HG03159 (cell line): ENCODE measurements around the gene PCDH9.
A peak's percentile ranks its signal among the peaks of the same experiment; 100 is the strongest.

Experiments used
- ATAC-seq: cut with Tn5 transposase; IDR thresholded peaks from one replicate; pipeline ENCODE4 v1.9.1; 2021; ENCODE audit warnings: mild to moderate bottlenecking, moderate library complexity; ENCODE audit not compliant: unreplicated experiment

PCDH9 gene

DNA sequence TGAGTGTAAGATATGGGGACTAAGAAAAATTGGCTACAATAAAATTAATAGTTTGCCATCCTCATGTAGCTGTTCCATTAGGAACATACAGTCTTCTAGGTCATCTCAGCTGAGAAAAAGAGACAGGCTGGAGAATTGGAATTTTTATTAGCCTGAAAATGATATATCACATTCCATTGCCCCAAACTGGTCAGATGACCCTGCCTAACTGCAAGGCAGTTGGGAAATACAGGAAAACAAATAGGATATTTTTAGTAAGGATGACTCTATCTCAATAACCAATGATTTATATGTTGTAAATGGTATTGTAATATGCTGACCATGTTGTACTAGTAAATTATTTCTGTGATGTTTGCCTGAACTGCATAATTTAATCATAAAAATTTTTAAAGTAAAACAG, 673.8 kb downstream of the PCDH9 start:
- ATAC-seq: no peak

- ATAC-seq: no peak
Measured at GRCh38 chr13:66553391-66553790, 676.7 kb downstream of the PCDH9 start.

- no peak for ATAC-seq
Measured at GRCh38 chr13:66551128-66551527, 679.0 kb downstream of the PCDH9 start.

DNA sequence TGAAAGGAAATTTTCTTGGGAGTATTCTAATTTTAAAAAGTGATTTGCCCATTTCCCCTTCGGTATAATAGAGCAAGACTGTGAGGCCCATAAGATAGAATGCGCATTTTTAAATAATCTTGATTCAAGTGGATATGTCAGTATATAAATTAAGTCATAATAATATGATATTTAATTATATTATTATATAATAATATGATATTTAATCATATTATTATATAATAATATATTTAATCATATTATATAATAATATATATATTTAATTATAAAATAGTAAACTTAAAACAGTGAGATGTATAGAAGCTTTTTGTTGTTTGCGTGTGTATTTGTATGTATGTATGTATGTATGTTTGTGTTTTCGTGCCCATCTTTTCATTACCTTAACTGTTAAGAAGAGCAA, 682.5 kb downstream of the PCDH9 start:
- ATAC-seq: no peak

DNA sequence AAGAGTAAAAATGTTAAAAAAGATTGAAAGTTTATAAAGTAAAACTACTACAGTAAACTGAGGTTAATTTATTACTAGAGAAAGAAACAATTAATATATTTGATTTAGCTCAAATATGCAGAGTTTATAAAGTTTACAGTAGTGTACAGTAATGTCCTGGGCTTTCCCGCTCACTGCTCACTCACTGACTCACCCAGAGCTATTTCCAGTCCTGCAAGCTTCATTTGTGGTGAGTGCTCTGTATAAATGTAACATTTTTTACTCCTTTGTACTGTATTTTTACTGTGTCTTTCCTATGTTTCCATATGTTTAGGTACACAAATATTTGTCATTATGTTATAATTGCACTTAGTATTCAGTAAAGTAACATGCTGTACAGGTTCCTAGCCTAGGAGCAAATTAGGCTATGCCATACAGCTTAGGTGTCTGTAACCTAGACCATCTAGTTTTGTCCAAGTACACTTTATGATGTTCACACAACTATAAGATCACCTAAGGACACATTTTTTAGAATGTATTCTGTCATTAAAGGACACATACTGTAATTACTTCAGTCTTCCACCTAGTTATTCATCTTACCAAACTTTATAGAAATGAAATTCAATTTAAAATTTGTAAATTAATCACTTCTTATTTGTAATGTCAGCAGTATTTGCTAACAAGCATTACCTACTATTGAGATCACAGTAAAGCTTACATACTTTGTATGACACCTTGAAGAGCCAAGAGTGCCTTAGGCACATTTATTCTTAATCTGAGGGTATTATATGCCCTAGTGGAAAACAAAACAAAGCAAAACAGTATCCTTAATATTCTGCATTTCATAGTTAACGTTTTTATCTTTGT, 683.4 kb downstream of the PCDH9 start:
- no peak for ATAC-seq

DNA sequence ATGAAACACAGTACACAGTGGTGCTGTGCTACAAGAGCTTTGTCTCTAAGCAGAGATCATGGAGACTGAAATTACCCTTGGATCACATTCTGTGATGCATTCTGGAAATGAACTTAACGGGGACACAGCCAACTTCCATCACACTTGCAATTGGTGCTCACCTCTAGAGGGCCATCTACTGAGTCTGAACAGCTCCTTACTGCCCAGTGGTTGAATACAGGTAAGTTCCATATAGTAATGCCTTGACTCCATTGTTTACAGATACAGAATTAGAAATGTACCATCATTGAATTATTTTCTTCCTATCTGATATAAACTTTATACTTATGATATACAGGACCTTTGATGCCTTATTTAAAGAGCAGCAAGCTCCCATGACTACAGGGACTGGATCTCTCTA, 686.4 kb downstream of the PCDH9 start:
- ATAC-seq: peak; percentile 62

DNA sequence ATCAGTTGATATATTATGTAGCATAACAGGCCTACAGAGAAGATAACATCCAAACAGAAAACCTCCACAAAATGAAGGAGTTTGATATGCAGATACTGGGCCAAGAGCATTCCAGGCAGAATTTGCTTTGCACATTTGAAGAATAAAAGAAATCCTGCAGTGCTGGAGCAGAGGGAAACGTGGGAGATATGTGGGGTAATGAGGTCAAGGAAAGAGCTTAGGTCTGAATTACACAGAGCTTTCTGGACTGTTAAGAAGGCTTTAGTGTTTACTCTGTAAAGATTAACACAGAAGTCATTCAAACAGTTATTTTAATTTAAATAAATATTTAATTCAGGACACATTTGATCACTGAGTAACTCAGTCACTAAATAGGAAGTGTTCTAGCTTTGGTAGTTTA, 692.7 kb downstream of the PCDH9 start:
- ATAC-seq: no peak

GRCh38 chr13:66536746-66537145, 693.4 kb downstream of the PCDH9 start:
- ATAC-seq: no peak

GRCh38 chr13:66534561-66534960, 695.6 kb downstream of the PCDH9 start:
- ATAC-seq: no peak

GRCh38 chr13:66532845-66533244, 697.3 kb downstream of the PCDH9 start:
- ATAC-seq: no peak

GRCh38 chr13:66532146-66532545, 698.0 kb downstream of the PCDH9 start:
- no peak for ATAC-seq

DNA sequence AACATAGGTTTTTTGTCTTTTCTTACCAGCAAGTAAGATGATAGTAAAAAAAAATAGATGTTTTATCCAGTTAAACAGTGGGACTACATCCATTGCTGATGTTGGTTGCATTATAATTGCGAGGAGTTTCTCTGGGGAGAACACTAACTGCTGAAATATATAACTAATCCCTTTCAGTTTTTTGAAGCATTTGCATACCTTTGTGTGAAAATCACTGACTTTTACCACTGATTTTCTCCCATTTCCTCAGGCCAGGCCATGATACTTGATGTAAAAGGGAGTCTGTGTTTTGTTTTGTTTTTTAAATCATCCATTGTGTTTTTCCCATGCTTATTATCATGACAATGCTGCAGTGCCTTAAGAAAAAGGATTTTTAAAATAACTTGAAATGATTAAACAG, 699.5 kb downstream of the PCDH9 start:
- ATAC-seq: no peak

GRCh38 chr13:66530158-66530557, 700.0 kb downstream of the PCDH9 start:
- no peak for ATAC-seq

DNA sequence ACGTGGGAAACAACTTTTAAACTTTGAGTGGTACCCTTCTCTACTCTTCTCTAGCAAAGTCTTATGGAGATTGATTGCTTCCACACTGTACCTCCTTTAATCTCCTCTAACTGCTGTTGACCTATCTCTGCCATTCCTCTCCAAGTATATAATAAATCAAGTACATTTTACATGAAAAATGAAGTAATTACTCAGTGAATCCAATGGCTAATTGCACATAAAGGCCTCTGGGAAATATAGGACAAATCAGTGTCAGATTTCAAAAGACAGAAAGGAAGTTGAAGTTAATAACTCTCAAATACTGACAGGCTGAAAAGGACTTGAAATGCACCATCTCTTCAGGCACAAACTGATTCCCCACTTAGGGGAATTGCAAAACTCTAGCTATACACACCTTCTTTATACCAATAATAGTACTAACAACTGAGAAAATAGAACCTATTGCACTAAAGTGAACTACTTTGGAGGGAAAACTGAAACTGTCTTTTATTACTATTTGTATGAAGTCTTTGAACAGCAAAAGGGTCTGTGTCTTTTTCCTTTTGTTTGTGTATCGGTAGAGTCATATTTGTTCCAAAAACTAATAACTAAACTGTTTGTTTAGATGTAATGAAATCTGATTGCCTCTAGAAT, 701.1 kb downstream of the PCDH9 start:
- ATAC-seq: no peak

- ATAC-seq: no peak
Measured at GRCh38 chr13:66528180-66528579, 702.0 kb downstream of the PCDH9 start.

DNA sequence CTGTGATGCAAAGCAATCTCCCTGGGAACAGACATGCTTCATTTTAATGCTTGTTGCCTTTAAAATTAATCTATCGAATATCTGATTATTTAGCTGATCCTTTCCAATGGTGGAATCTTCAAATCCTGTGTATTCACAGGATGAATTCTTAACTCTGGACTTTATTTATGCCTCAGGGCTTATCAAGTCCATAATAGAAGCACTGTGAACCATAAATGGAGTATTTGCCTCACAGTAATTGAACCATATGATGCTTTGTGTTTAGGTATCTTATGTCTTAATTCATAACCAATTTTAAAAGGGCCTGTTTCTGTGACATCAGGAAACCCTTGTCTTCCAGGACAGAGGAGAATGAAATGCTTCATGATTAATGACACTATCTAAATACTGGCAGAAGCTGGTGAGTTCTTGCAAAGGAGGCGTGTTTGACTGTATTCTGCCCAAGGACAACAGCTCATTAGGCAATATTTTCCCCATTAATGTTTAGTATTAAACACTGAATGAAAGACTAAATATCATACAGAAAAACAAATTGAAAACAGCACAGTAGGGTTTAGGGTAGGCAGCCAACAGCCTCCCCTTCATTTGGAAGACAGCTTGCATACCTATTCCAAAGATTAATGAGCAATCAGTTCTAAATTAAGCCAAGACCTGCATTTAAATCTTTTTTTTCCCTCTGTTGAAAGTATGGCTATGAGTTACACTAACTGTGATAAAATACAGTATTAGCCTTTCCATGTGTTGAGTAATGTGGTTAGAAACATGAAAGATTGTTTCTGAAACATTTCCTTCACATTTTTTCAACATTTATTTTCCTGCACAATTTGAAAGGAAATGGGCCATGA, 709.4 kb downstream of the PCDH9 start:
- no peak for ATAC-seq

DNA sequence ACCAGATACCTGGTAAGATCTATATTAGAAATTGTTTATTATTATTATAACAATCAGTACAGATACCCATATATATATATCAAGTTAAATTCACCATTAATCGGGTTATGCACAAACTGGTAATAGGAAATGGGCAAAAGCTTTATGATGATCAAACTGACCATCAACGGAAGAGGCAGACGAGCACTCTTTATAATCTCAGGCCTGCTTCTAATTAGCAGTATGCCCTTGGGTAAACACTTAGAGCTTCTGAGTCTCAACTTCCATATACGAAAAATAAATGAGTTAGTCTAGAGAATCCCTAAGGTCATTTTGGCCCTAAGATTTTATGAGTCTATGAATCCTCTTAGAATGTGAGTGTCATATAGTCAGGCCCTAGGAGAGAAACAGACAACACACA, 710.9 kb downstream of the PCDH9 start:
- ATAC-seq: no peak

DNA sequence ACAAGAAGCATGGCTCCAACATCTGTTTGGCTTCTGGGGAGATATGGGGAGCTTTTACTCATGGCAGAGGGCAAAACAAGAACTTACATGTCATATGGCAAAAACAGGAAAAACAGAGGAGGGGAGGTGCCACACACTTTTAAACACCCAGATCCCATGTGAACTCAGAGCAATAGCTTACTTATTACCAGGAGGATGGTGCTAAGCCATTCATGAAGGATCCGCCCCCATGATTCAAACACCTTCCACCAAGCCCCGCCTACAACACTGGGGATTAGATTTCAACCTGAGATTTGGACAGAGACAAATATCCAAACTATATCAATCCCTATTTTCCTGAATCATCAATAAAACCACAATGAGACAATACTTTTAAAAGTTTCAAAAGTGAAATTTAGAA, 712.1 kb downstream of the PCDH9 start:
- ATAC-seq: no peak

GRCh38 chr13:66513728-66514127, 716.4 kb downstream of the PCDH9 start:
- no peak for ATAC-seq

GRCh38 chr13:66509175-66509574, 721.0 kb downstream of the PCDH9 start:
- no peak for ATAC-seq

- ATAC-seq: no peak
Measured at GRCh38 chr13:66508153-66508909, 721.8 kb downstream of the PCDH9 start.
